Hypothalamus (tissue), 51 donors: ENCODE measurements around the gene MED17.

Experiments used
- DNase-seq, 51 donors: peaks; one replicate each; lab custom pipeline; 2025; lab: John Stamatoyannopoulos, UW

MED17 gene

DNA sequence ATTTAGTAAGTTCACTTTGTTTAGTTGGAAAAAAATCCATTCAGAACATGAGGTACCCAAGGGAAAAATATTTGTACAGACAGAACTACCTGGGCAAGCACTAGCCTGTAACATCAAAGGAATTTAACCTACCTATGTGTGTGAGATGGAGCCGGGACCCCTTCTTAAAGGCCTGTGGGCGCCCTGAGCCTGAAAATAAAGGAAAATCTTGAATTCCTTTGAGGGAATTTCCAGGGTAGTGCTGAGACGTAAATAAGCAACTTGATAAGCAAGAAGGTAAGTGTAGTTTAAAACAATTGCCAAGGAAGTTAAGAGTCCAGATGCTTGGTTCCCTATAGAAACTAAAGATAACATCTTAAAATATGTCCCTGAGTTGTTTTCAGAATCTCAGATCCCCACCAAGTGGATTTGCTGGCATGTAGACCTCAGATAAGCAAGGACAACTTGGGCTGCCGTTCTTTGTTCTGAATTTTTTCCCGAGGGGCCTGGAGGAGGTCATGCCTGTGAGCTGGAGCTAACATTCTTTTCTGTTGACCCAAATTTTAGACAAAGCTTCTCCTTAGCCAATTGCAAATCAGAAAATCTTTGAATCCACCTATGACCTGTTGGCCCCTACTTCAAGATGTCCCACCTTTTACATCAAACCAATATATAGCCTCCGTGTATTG is 31.0 kb downstream of the MED17 start:
- no peak for DNase-seq

DNA sequence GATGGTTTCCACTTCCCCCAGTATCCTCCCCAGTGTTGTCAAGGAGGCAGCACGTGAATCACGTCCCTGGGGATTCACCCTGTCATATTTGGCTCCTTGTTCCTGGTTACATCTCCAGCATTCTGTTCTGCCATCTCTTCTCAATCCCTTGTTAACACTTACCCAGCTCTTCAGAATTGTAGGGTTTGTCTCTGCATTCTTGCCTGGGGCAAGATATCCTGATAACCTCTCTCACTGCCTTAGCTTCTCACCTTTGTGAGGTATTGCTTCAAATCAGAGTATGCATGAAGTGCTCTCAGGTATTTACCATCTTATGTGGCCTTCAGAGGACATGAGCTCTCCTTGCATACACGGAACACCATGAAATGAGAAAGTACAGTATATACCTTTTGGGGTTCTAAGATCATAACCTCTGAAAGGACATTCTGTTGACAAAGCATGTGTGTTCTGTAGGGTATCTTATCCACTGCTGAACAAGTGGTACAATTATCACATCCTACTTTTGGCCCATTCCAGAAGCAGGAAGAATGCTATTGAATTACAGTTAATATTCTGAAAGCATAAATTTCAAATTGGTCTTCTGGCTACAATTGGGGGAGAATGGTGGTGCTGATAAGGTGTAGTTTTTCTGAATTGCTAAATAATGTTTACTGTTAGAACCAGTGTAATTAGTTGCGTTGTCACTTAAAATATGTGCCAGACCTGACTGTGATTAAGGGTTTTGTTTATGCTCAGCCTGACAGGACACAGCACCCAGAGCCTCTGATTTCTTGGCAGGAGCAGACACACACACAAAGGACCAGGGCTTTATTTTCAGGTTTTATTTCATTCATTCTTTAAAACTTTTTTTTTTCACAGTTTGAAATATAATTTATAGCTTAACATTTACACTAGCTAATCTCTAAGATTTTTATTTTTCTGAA is 33.6 kb downstream of the MED17 start:
- no peak for DNase-seq

DNA sequence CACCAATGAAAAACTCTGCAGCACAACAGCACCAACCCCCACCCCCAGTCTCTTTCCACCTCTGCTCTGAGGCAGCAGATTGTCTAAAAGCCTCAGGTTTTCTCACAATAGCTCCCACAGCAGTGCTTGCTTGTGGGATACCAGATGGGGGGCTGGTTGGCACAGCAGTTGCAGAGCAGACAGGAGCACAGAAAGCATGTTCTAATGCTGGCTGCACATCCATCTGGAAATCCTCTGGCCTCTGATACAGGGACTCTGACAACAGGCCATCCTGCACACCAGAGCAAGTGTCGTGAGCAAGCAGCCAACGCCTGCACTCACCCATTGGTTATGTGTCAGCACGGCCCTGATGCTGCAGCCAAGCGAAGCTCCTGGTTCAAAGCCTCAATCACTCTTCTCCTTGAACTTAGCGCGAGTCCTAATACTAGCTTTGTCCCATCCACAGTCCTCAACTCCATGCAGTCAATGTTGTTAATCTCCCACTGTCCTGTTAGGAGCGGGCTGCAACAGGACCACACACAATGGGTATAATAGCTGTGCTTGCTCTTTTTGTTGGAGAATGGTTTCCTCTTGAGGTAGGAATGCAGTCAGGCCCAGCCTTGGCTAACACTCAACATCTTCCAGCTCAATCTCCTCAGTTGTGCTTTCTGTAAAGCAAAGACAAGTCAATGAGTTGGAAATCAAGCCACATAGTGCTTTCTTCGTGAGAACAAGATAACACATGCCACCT is 36.0 kb downstream of the MED17 start:
- DNase-seq, result no peak

DNA sequence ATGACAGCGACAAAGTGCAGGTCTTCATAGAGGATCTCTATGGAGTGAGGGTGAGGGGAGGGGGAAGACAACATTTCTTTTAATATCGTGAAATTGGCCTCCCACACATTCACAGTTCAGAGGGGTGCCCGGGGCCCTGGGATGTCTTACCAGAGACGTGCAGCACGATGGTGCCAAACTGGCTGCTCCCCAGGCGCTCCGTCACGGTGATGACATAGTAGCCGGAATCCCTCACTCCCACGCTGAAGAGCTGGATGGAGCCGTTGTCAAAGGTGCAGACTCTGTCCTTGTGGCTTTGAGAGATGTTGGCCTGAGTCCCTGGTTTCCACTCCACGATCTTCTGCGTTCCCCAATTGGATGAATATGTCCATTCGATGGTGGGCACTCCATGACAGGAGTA is 36.8 kb downstream of the MED17 start:
- no peak for DNase-seq

DNA sequence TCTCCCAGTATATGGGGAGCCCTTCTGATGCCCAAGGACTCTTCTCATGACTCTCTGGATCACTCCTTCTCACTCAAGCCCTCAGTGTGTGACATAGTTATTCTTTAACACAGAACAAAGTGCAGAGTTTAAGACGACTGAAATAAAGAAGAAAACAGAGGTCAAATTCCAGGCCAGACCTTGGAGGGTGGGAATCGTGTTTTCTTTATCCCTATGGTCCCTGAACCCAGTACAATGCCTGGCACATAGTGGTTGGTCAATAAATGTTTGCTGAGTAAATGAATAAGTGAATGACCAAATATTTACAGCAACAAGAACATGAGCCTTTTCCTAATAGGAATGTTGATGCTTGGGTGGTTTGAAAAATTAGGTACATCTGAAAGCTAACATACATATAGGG is 37.5 kb downstream of the MED17 start:
- DNase-seq, result no peak

DNA sequence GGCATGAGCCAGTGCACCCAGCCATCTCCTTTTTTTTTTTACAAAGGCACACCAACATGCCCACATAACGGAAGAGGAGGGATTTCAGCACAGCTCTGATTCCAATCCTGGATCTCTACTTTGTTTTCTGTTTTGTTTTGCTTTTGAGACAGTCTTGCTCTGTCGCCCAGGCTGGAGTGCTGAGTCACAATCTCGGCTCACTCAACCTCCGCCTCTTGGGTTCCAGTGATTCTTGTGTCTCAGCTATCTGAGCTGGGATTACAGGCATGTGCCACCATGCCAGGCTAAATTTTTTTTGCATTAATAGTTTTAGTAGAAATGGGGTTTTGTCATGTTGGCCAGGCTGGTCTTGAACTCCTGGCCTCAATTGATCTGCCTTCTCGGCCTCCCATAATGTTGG is 38.3 kb downstream of the MED17 start:
- DNase-seq, result peak in 1 of 51 donors; percentile 15

DNA sequence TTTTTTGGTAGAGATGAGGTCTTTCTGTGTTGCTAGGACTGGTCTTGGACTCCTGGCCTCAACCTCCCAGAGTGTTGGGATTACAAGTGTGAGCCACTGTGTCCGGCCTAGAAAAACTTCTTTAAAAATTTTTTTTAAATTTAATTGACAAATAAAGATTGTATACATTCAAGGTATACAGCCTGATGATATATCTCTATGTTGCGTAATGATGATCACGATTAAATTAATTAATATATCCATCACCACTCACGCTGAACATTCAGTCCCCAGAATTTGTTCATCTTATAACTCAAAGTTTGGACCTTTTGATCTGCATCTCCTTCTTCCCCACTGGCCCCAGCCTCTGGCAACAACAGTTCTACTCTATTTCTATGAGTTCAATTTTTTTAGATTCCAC is 39.1 kb downstream of the MED17 start:
- no peak for DNase-seq

DNA sequence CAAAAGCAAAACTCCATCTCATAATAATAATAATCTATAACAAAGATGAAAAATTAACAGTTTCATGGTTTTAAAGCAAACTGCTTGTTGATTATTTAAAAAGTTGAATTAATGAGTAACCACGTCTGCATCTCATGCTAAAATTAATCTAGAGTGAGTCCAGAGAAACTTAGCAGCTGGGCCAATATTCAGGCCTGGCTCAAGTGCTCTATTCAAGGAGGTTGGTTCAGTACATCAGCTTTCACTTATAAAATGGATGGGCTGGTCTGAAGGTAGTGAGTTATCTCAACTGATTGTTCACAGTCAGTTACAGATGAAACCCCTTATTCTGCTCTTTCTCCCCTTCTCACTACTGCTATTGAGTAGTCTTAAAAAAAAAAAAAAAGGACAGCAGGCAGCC is 43.3 kb downstream of the MED17 start:
- no peak for DNase-seq

DNA sequence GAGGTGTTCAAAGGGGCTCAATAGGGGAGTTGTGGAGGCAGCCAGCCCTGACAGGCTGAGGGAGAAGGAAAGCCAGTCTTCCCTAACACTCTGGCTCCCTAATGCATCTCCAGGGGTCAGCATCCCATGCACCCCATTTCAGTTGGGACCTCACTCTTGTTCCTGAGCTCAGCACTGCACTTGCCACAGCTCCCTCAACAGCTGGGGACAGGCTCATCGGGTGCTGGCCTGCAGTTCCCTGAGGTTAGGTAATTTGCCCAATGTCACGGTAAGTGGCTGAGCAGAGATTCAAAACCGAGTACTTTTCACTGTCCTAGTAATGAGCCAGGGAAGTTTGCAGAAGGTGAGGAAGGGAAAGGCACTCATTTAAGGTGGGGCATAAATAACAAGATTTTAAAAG is 45.5 kb downstream of the MED17 start:
- DNase-seq, result no peak

DNA sequence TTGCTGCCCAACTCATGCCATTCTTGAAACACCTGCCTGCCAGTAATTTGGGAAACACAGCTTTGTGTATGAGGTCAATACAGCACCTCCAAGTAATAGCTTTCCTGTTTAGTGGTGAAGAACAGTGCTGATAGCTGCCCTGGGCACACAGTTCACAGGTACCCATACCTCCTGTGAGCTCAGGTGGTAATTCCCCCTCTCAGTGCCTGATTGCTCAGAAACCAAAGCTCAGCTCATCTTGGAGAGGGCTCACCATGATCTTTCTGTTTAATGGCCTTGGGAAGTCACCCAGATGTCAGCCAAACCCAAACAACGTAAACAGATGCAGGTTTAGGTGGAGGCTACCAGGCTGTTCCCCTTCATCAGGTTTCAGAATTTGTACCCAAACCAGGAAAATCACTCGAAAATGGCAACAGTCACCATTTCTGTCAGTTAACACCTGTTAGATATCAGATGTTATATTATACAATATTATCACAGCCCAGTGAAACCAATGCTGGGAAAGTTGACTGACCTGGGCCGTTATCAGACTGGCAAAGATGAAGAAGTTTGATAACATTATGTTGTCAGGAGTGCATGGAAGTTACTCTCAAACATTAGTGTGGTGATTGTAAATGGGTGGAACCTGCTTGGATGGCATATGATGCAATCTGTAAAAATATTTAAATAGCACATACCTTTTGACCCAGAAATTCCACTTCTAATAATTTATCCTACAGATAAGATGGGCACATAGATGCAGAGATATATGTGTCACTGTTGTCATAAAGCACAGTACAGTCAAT is 47.5 kb downstream of the MED17 start:
- DNase-seq, result no peak

DNA sequence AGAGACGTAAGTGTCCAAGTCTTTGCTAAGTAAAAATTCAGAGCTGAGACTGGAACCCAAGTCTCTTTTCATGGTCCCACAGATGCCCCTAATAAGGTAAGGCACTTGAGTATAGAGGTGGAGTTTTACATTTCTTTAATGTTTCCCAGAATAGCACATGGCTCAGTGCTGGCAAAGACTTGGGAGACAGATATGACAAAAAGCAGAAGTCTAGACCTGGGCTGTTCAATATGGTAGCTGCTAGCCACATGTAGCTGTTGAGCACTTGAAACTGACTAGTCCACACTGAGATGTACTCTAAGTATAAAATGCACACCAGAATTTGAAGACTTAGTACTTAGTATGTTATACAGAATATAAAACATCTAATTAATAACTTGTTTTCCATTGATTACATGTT is 48.7 kb downstream of the MED17 start:
- DNase-seq, result no peak

DNA sequence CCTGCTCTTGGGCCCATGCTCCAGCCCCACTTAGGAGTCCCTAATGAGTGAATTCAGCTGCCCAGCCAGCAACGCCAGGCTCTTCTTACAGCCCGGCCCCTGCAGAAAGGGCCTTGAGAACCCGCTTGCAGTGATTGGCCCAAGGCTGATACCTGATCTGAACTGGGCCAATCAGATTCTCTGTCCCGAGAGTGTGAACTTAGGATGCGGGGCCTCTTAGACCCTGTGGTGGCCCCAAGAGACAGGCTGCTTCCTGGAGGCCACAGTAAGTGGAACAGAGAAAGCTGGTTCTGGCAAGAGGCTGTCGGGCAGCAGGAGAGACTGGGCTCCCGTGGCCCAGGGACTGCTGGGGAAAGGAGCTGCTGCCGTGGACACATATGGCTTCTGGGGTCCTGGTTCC is 54.9 kb downstream of the MED17 start:
- no peak for DNase-seq

DNA sequence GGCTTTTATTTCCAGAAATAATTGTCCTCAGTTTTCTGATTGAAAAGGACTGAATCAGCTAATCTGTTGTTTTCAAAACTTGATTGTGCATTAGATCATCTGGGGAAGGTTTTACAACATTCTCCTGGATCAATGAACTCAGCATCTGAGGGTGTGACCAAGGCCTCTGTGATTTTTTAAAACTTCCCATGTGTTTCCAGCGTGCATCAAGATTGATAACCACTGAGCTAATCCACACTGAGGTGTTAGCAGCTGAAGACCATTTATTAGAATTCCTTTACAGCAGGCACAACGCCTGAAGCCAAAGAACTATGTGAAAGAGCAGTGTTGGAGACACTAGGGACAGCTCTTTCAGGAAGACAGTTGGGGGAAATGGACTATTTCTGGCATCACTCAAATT is 56.1 kb downstream of the MED17 start:
- no peak for DNase-seq

DNA sequence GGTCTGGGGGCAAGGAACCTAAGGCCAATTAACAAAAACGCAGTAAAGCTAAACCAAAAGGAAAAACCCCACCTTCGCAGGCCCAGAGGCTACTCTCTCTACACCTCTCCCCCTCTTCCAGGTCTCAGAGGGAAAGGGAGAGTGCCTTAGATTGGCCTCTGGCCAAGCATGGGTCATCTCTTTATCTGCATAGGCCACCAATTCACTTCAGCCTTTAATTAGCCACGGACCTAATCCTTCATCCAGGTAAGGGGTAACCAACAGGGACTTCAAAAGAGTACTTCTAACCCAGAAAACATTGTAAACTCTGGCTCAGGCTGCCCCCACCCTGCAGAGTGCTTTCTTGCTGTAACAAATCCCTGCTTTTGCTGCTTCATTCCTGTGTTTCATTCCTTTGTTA is 56.9 kb downstream of the MED17 start:
- DNase-seq, result no peak

DNA sequence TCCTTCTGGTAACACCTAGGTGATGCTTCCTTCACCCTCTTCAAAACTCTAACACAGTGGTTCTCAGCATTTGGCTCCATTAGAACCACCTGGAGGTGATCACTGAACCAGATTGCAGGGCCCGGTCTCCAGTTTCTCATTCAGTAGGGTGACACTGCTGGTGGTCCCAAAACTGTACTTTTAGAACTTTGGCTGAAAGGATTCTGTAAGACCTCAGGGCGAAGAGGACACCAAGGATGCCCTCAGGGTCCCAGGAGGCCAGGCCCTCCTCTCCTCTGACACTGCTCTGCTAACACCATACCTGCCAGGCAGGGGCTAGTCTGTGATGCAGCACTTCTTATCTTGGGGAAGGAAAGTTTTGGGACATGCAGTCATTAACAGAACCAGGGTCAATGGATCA is 57.4 kb downstream of the MED17 start:
- no peak for DNase-seq

DNA sequence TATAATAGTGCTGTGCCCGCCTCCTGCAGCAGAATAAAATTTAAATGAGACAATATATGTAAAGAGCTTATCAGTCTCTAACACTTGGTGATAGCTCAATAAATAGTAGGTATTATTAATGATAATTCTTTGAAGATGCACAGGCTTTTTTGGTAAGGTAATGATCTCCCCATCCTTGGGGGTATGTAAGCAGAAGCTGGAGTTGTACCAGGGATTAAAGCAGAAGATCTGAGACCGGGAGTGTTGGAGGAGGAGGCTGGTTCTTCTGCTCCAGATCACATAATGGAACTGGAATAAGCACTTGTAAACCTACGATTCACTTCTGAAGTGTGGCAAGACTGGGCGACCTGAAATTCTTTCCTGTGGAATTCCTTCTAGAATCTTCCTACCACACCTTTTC is 58.0 kb downstream of the MED17 start:
- no peak for DNase-seq

DNA sequence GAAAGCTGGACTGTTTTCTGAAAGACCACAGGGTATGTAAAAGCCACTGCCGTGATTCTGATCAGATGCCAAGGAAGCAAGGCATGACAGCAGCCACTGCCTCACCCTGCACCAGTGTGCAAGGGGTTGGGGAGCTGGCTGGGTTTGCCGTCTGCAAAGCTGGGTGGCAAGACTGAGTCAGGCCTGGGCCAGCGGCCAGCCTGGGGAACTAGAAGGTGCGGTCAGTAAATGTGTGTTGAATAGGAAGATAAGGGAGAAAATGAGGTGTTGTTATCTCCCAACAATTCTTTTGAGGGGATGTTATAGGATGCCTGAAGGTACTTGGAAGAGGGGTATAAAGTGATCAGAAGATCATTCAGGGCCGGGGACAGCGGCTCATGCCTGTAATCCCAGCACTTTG is 58.4 kb downstream of the MED17 start:
- no peak for DNase-seq

DNA sequence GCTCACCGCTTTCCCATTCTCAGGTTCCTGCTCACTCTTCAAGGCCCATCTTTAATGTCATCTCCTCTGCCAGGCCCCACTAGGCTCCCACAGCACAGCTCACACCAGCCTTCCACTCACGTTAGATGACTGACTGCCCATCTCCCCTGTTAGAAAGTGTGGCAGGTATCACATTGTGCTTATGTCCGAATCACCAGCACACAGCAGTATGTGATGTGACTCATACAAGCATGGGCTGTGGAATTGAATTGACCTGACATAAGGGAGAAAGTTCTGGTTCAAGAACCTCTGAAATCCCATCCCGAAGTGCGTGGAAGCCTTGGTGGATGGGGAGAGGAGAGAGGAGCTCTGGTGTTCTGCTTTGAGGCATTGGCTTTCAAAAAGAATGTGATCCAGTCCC is 59.8 kb downstream of the MED17 start:
- no peak for DNase-seq

DNA sequence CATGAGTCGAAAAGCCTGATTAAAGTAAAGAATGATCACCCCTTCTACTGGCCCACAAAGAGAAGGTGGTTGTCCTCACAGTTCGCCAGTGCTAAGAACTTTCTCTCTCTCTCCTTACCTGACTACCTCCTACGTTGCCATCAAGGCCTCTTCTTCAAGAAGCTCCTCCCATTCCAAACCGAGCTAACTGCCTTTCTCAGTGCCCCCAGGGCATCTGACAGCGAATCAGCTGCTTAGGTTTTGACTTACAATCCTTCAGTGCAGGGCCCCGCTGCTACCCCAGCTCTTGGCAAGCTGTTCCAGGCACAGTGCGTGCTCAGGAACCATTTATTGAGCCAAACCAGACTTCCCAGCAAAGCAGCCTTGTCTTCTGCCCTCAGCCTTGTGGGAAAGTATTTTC is 60.5 kb downstream of the MED17 start:
- no peak for DNase-seq

DNA sequence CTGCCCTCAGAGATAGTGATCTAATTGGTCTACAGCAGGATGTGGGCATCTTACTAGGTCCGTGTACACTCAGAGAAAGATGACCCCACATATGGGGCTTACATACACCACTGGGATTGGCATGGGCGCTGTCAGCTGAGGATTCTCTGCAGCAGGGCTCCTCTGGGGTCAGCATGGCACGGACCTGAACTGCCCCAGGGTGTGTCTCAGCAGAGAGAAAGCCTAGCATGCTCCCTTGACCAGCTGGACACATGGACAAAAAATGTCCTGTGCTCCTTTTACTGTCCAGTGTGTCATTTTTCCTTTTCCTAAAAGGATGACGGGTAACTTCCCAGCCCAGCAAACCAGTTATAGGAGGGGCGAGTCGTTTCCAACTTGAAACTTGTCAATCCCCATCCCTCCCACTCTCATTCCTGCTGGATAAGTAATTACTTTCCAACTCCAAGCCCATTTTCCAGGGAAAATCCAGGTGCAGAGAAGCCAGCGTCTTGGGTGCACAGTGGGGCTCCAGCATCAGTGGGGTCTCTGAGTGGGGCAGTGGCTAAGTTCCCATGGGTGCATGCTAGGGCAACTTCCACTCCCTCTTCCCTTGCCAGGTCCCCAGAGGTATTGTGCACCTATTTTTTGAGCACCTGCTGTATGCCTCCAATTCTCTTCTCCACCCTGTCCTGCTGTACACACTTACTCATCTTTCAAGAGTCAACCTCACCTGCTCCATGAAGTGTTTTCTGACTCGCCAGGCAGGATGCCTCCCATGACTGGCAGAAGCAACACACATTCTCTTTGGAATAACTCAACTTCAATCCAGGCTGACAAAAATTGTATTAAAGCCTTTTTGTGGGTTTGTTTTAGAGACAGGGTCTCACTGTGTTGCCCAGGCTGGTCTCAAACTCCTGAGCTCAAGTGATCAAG is 61.4 kb downstream of the MED17 start:
- no peak for DNase-seq
